OCI-LY1 (cell line): ENCODE measurements around the gene UTP11.

Experiments
- H2AFZ ChIP-seq: fragments of 200-600 bp; sonication (generic), shearing (Covaris generic); 2 replicates; pipeline ENCODE4 v1.6.0; 2014; ENCODE audit warnings: antibody characterized with exemption, mild to moderate bottlenecking, low read length
- H3F3A ChIP-seq: fragments of 200-600 bp; sonication (generic), shearing (Covaris generic); 2 replicates; pipeline ENCODE4 v1.6.0; 2014; ENCODE audit warnings: mild to moderate bottlenecking, antibody characterized with exemption, low read length, moderate library complexity; ENCODE audit not compliant: insufficient read depth
- H3K27ac ChIP-seq: fragments of 200-600 bp; sonication (generic); 2 replicates; pipeline ENCODE4 v1.5.1; 2014; ENCODE audit warnings: low read length, mixed run types, mild to moderate bottlenecking, low read depth; ENCODE audit not compliant: poor library complexity, severe bottlenecking
- H3K27me3 ChIP-seq: fragments of 200-600 bp; sonication (generic); 2 replicates; pipeline ENCODE4 v1.6.0; 2014; ENCODE audit warnings: antibody characterized with exemption, mild to moderate bottlenecking, low read length, moderate library complexity; ENCODE audit not compliant: insufficient read depth
- H3K36me3 ChIP-seq: fragments of 200-600 bp; sonication (generic); 2 replicates; pipeline ENCODE4 v1.6.1; 2014; ENCODE audit warnings: mild to moderate bottlenecking, antibody characterized with exemption, low read length, moderate library complexity, mixed read lengths; ENCODE audit not compliant: insufficient read depth
- H3K4me1 ChIP-seq: fragments of 200-600 bp; sonication (generic); 2 replicates; pipeline ENCODE4 v1.5.1; 2014; ENCODE audit warnings: mild to moderate bottlenecking, low read length, moderate library complexity; ENCODE audit not compliant: insufficient read depth, severe bottlenecking
- H3K4me2 ChIP-seq: fragments of 200-600 bp; sonication (generic), shearing (Covaris generic); 2 replicates; pipeline ENCODE4 v1.6.1; 2014; ENCODE audit warnings: low read length
- H3K4me3 ChIP-seq: fragments of 200-600 bp; sonication (generic); 2 replicates; pipeline ENCODE4 v1.5.1; 2014; ENCODE audit warnings: low read length, low read depth, mild to moderate bottlenecking, mixed read lengths; ENCODE audit not compliant: poor library complexity, severe bottlenecking
- H3K79me2 ChIP-seq: fragments of 200-600 bp; shearing (Covaris generic); 2 replicates; pipeline ENCODE4 v1.6.1; 2016; ENCODE audit warnings: mixed run types, low read length, mixed read lengths; ENCODE audit not compliant: insufficient read depth
- H3K9ac ChIP-seq: fragments of 200-600 bp; sonication (generic), shearing (Covaris generic); 2 replicates; pipeline ENCODE4 v1.6.1; 2014; ENCODE audit warnings: mild to moderate bottlenecking, low read length, mixed read lengths
- H3K9me2 ChIP-seq: fragments of 200-600 bp; sonication (generic), shearing (Covaris generic); 2 replicates; pipeline ENCODE4 v1.6.1; 2014; ENCODE audit warnings: low read depth, mild to moderate bottlenecking, low read length, mixed read lengths
- H3K9me3 ChIP-seq: fragments of 200-600 bp; shearing (Covaris generic); 2 replicates; pipeline ENCODE4 v1.6.1; 2014; ENCODE audit warnings: low read length, mixed read lengths
- H4K20me1 ChIP-seq: fragments of 200-600 bp; sonication (generic), shearing (Covaris generic); 2 replicates; pipeline ENCODE4 v1.6.0; 2016; ENCODE audit warnings: mild to moderate bottlenecking, low read length; ENCODE audit not compliant: insufficient read depth
- EZH2 ChIP-seq: fragments of 200-600 bp; sonication (generic), shearing (Covaris generic); IDR thresholded peaks from 2 replicates; pipeline ENCODE4 v1.8.0; 2017; ENCODE audit warnings: borderline replicate concordance, mixed run types, mild to moderate bottlenecking, antibody characterized with exemption, low read length, moderate library complexity, mixed read lengths
- TF ChIP-seq, protein P1 (sequence below): fragments of 200-600 bp; sonication (generic), shearing (Covaris generic); IDR thresholded peaks from 2 replicates; pipeline ENCODE4 v1.5.1; 2017; ENCODE audit warnings: mild to moderate bottlenecking, antibody characterized with exemption, low read length, moderate library complexity, mixed read lengths

Gene UTP11

DNA sequence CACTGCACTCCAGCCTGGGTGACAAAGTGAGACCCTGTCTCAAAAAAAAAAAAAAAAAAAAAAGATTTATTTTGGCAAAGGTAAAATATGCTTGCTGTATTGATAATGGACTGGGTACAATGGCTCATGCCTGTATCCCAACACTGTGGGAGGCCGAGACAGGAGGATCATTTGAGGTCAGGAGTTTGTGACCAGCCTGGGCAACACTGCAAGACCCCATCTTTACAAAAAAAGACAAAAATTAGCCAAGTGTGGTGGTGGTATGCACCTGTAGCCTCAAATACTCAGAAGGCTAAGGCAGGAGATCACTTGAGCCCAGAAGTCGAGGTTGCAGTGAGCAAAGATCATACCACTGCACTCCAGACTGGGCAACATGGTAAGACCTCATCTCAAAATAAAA is 29.0 kb upstream of the UTP11 start:
- Histone ChIP-seq H3K36me3 (peaks cover 91% of the 10 kb centered on the region), H4K20me1 (no peaks in the 10 kb centered on the region), H3K4me2 (no peak overlapping the region), H3K9ac (no peak overlapping the region), H2AFZ (no peak overlapping the region), H3K27me3 (no peaks in the 10 kb centered on the region), H3K79me2 (peaks cover 9% of the 10 kb centered on the region; the same call in 1 of the 2 replicates), H3K9me3 (no peaks in the 10 kb centered on the region), H3K4me1 (peaks cover 7% of the 10 kb centered on the region), H3K27ac (no peak overlapping the region), H3K9me2 (no peaks in the 10 kb centered on the region), H3F3A (no peaks in the 10 kb centered on the region), H3K4me3 (no peak overlapping the region)
- no peak for TF ChIP-seq EZH2
- TF ChIP-seq, protein P1, sequence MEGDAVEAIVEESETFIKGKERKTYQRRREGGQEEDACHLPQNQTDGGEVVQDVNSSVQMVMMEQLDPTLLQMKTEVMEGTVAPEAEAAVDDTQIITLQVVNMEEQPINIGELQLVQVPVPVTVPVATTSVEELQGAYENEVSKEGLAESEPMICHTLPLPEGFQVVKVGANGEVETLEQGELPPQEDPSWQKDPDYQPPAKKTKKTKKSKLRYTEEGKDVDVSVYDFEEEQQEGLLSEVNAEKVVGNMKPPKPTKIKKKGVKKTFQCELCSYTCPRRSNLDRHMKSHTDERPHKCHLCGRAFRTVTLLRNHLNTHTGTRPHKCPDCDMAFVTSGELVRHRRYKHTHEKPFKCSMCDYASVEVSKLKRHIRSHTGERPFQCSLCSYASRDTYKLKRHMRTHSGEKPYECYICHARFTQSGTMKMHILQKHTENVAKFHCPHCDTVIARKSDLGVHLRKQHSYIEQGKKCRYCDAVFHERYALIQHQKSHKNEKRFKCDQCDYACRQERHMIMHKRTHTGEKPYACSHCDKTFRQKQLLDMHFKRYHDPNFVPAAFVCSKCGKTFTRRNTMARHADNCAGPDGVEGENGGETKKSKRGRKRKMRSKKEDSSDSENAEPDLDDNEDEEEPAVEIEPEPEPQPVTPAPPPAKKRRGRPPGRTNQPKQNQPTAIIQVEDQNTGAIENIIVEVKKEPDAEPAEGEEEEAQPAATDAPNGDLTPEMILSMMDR = no peak

DNA sequence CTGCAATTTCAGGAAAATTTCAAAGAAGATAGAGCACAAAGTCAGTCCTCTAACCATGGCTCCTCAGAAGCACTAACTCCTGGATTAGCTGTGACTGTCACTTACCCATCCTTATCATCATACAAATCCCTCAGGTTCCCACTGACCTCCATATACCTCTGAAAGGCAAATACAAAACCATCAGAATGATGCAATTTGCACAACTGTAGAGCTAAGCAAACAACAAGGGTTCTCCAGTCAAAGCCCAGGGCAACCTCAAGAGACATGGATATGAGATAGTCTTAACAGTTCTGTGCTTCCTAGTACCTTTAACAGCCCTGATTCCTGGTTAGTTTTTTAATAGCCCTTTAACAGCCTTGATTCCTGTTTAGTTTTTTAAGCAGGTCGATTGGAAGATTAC is 24.9 kb upstream of the UTP11 start:
- Histone ChIP-seq H3K9ac (no peak overlapping the region; the same call in 1 of the 2 replicates), H3K4me3 (peak overlapping the region; percentile 84)

DNA sequence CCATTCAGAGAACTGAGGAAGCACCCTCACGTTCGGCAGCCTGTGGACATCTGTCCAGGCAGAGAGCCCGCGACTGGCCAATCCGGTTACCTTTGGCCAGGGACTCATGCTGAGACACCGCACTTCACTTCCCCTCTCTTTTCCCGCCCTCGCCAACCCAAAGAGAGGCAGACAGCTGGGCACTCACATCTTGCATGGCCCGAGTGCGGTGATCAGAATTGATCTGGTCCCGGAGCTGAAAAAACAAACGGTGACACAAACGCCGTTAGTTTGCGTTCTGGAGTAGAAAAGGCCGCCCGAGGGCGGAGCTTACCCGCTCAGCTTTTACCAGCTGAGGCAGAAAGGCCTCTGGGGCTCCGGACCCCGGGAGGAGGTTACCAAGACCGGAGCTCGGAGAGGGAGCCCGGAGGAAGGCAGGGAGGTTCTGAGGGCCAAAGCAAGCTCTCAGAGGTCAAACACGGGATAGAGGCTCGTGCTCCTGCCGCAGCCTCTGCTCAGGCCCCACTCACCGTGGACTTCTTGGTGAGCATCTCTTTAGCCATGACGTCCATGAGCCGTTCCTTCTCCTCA is 23.1 kb upstream of the UTP11 start:
- Histone ChIP-seq H3K36me3 (peaks cover 40% of the 10 kb centered on the region), H3K9me2 (no peaks in the 10 kb centered on the region), H3K27me3 (no peaks in the 10 kb centered on the region), H3F3A (no peaks in the 10 kb centered on the region), H3K9me3 (no peaks in the 10 kb centered on the region), H3K4me1 (peaks cover 18% of the 10 kb centered on the region), H4K20me1 (no peaks in the 10 kb centered on the region), H3K9ac (peak overlapping the region; percentile 89), H3K4me2 (peak overlapping the region; percentile 91), H3K4me3 (peak overlapping the region; percentile 84), H3K27ac (peak overlapping the region; percentile 68), H3K79me2 (peaks cover 19% of the 10 kb centered on the region; the same call in 1 of the 2 replicates), H2AFZ (no peak overlapping the region)
- TF ChIP-seq EZH2 = no peak
- TF ChIP-seq, protein P1 = no peak

More for the DNA sequence above, 24.9 kb upstream of the UTP11 start:
- peaks cover 18% of the 10 kb centered on the region for H3K4me1 ChIP-seq
- H2AFZ ChIP-seq = no peak overlapping the region
- H3K4me2 ChIP-seq = peak overlapping the region; percentile 91; the same call in 1 of the 2 replicates
- peaks cover 51% of the 10 kb centered on the region for H3K36me3 ChIP-seq
- H3K79me2 ChIP-seq = peaks cover 19% of the 10 kb centered on the region; the same call in 1 of the 2 replicates
- H3K9me2 ChIP-seq = no peaks in the 10 kb centered on the region
- H3K27me3 ChIP-seq = no peaks in the 10 kb centered on the region
- H3K9me3 ChIP-seq = no peaks in the 10 kb centered on the region
- TF ChIP-seq EZH2 = no peak
- TF ChIP-seq, protein P1 = no peak
- no peak overlapping the region for H3K27ac ChIP-seq
- no peaks in the 10 kb centered on the region for H4K20me1 ChIP-seq
- no peaks in the 10 kb centered on the region for H3F3A ChIP-seq
